Chondrocyte (in vitro differentiated cells): ENCODE measurements around the gene B9D2. TPM values are rescaled to one million over a fixed set of nuclear protein-coding genes. Genes with fewer than 3 reads are reported as not detected.

Experiments used
- DNase-seq: peaks from one replicate; pipeline ENCODE4 v3.0.0; 2021; ENCODE audit warnings: mixed read lengths, low spot score
- H3K27ac Mint-ChIP-seq: one replicate; pipeline ENCODE4 v1.8.0; 2021; ENCODE audit warnings: mild to moderate bottlenecking, moderate library complexity, mixed read lengths; ENCODE audit not compliant: unreplicated experiment
- H3K27me3 Mint-ChIP-seq: 2 replicates; pipeline ENCODE4 v1.8.0; 2021; ENCODE audit warnings: low read depth, mixed read lengths
- H3K36me3 Mint-ChIP-seq: 2 replicates; pipeline ENCODE4 v1.8.0; 2021; ENCODE audit warnings: low read depth, mixed read lengths
- H3K4me1 Mint-ChIP-seq: 2 replicates; pipeline ENCODE4 v1.8.0; 2021; ENCODE audit warnings: low read depth, mild to moderate bottlenecking, mixed read lengths
- H3K4me3 Mint-ChIP-seq: one replicate; pipeline ENCODE4 v1.8.0; 2021; ENCODE audit warnings: mild to moderate bottlenecking, moderate library complexity, mixed read lengths; ENCODE audit not compliant: unreplicated experiment
- H3K9me3 Mint-ChIP-seq: 2 replicates; pipeline ENCODE4 v1.8.0; 2021; ENCODE audit warnings: low read depth, mixed read lengths
- total RNA-seq: library from RNA; stranded (reverse); gene quantifications from 3 replicates; pipeline ENCODE4 v1.2.1, GENCODE V29; 2021
- TF ChIP-seq, protein P1 (sequence below): fragments of 200-600 bp; sonication (generic); IDR thresholded peaks from 2 replicates; pipeline ENCODE4 v1.5.0; 2021; ENCODE audit warnings: antibody characterized with exemption, mild to moderate bottlenecking, moderate library complexity

B9D2 gene
- total RNA-seq, 1 donor from 2014 or later = 2.0 TPM

DNA sequence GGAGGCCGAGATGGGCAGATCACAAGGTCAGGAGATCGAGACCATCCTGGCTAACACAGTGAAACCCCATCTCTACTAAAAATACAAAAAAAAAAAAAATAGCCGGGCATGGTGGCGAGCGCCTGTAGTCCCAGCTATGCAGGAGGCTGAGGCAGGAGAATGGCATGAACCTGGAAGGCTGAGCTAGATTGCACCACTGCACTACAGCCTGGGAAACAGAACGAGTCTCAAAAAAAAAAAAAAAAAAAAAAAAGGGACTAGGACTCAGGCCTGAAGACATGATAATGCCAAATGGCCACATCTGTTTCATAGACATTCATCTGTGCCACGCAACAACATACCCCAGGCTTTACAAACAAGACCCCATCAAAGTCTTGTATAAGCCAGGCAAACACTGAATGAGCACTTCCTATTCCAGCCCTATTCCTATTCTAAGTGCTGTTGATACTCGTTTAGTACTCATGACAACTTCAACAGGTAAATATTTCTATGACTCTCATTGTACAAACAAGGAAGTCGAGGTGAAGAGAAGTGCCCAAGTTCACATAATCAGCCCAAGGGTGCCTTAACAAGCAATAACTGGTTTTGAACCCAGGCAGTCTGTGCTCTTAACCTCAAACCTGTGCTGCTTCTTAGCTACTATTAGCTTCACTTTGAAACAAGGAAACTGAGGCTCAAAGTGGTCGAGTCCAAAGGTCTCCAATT, 1.7 kb downstream of the B9D2 start:
- no peaks in the 10 kb centered on the region for H3K36me3 Mint-ChIP-seq
- peaks cover 27% of the 10 kb centered on the region for H3K4me1 Mint-ChIP-seq
- H3K9me3 Mint-ChIP-seq = no peaks in the 10 kb centered on the region
- DNase-seq = no peak
- H3K27me3 Mint-ChIP-seq = no peaks in the 10 kb centered on the region
- peak overlapping the region; percentile 100 for H3K27ac Mint-ChIP-seq
- TF ChIP-seq, protein P1, sequence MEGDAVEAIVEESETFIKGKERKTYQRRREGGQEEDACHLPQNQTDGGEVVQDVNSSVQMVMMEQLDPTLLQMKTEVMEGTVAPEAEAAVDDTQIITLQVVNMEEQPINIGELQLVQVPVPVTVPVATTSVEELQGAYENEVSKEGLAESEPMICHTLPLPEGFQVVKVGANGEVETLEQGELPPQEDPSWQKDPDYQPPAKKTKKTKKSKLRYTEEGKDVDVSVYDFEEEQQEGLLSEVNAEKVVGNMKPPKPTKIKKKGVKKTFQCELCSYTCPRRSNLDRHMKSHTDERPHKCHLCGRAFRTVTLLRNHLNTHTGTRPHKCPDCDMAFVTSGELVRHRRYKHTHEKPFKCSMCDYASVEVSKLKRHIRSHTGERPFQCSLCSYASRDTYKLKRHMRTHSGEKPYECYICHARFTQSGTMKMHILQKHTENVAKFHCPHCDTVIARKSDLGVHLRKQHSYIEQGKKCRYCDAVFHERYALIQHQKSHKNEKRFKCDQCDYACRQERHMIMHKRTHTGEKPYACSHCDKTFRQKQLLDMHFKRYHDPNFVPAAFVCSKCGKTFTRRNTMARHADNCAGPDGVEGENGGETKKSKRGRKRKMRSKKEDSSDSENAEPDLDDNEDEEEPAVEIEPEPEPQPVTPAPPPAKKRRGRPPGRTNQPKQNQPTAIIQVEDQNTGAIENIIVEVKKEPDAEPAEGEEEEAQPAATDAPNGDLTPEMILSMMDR = no peak
- no peak overlapping the region for H3K4me3 Mint-ChIP-seq

DNA sequence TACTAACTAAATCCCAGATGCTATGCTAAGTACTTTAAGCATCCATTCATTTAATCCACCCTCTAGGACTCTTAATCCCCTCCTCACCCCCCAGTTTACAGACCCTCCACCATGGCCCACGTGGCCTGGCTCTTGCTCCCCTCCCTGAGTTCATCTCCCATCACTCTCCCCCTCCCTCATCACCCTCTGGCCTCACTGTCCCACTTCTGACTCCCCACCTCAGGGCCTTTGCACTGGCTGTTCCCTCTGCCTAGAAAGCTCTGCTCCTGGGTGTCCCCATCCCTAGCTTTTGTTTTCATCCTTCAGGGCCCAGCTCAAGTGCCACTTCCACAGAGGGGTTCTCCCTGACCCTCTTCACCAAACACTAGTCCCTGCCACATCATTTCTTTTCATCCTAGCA, 4.2 kb downstream of the B9D2 start:
- no peak for DNase-seq
- no peaks in the 10 kb centered on the region for H3K9me3 Mint-ChIP-seq
- no peak overlapping the region for H3K4me3 Mint-ChIP-seq
- peaks cover 16% of the 10 kb centered on the region for H3K4me1 Mint-ChIP-seq
- H3K36me3 Mint-ChIP-seq = no peaks in the 10 kb centered on the region
- no peak overlapping the region for H3K27ac Mint-ChIP-seq
- no peaks in the 10 kb centered on the region for H3K27me3 Mint-ChIP-seq
- TF ChIP-seq, protein P1 = no peak

DNA sequence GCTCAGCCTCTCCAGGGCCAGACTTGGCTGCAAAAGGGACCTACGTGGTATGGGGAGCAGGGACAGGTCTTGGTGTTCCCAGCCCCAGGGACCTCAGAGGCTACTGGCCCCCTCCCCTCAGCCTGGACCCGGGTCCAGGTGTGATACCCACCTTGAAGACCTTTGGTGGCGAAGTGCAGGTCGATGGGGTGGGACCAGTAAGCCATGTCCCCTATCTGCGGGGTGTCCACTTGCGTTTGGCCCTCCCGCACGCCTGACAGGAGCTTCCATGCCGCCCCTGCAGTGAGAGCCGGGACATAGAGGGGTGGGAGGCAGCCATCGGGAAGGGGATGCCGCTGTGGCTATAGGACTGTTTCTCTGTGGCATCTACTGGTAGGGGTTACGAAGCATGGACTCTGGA, 6.2 kb downstream of the B9D2 start:
- Mint-ChIP-seq H3K27ac (no peak overlapping the region), H3K4me1 (peaks cover 4% of the 10 kb centered on the region), H3K36me3 (no peaks in the 10 kb centered on the region), H3K27me3 (no peaks in the 10 kb centered on the region), H3K4me3 (no peak overlapping the region), H3K9me3 (no peaks in the 10 kb centered on the region)
- TF ChIP-seq, protein P1 = no peak
- DNase-seq = no peak

DNA sequence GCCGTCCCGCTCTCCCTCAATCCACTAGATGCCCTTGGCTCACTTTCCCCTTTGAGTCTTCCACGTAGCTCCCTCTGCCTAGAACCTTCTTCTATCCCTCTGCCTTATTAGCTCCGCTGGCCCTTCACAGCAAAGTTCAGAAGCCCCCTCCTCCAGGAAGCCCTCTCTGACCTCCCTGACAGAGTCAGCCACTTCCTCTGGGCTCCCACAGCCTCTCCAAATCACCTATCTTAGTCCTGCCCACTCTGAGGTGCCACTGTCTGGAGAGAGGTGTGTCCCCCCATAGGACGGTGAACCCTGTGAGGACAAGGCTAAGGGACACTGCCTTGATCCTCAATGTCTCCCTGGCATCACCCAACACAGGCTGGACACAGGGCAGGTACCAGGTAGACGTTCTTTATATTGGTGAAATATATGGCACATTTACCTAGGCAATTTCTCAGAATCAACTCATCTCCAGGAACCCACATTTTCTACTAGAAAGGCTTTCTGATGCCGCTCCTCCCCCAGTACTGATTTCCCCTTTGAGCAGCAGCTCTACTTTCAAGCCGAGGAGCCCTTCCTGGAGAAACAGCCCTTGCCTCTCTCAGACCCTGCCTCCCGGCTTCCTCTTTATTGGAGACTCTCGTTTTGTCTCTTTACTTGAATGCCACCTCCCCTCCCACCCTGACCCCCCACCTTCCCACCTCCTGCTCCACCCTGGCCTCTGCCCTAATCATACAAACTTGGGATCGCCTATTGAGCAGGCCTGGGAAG, 6.8 kb downstream of the B9D2 start:
- Mint-ChIP-seq H3K4me3 (no peak overlapping the region), H3K27ac (no peak overlapping the region), H3K4me1 (peaks cover 4% of the 10 kb centered on the region)

DNA sequence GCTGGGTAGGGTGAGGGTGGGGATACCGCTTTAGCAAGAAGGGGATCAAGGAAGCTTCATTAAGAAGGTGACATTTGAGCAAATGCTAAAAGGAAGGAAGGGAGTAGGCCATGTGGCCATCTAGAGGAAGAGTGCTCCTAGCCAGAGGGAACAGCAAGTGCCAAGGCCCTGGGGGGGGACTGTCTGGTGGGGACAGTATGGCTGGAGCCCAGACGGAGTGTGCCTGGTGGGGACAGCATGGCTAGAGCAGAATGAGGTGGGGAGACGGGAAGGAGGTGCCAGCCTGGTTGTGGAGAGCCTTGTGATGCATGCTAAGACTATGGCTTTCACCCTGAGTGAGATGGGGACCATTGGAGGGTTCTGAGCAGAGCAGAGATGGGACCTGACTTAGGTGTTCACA, 8.1 kb downstream of the B9D2 start:
- no peaks in the 10 kb centered on the region for H3K36me3 Mint-ChIP-seq
- no peak overlapping the region for H3K27ac Mint-ChIP-seq
- TF ChIP-seq, protein P1 = no peak
- no peak overlapping the region for H3K4me3 Mint-ChIP-seq
- H3K4me1 Mint-ChIP-seq = peaks cover 7% of the 10 kb centered on the region
- H3K9me3 Mint-ChIP-seq = no peaks in the 10 kb centered on the region
- DNase-seq = no peak
- H3K27me3 Mint-ChIP-seq = no peaks in the 10 kb centered on the region

More for the DNA sequence above, 6.8 kb downstream of the B9D2 start:
- Mint-ChIP-seq H3K36me3 (no peaks in the 10 kb centered on the region), H3K9me3 (no peaks in the 10 kb centered on the region), H3K27me3 (no peaks in the 10 kb centered on the region)
- no peak for DNase-seq
- TF ChIP-seq, protein P1 = no peak
